Gastrocnemius medialis (tissue), 4 donors: ENCODE results near the gene PSTPIP1. TPM values are rescaled to one million over a fixed set of nuclear protein-coding genes. Genes with fewer than 3 reads are reported as not detected.

Experiments used
- ATAC-seq, 2 donors: fragments of 150-250 bp; one replicate each; pipeline ENCODE4 v1.9.1; 2016
- DNase-seq, 2 donors: peaks; one replicate each; pipeline ENCODE4 v3.0.0-alpha.2; 2019
- H3K27ac ChIP-seq, 4 donors: fragments of 200-600 bp; sonication (generic); 1 replicate in 1 of 4; 2 replicates in 3 of 4; pipeline ENCODE4 v1.5.1; 2016 to 2018; ENCODE audit warnings: mild to moderate bottlenecking in 2 of 4, moderate library complexity in 1 of 4
- H3K27me3 ChIP-seq, 3 donors: fragments of 200-600 bp; sonication (generic) in 2 of 3; 1 replicate in 1 of 3; 2 replicates in 2 of 3; pipeline versions ENCODE4 v1.5.1 to v1.6.0; 2016 to 2019; ENCODE audit warnings: mild to moderate bottlenecking in 1 of 3, moderate library complexity in 1 of 3
- H3K36me3 ChIP-seq, 2 donors: fragments of 200-600 bp; sonication (generic) in 1 of 2; one replicate each; pipeline ENCODE4 v1.5.1; 2017 to 2018
- H3K4me1 ChIP-seq, 2 donors: fragments of 200-600 bp; sonication (generic) in 1 of 2; one replicate each; pipeline ENCODE4 v1.5.1; 2016 to 2017; ENCODE audit warnings: mild to moderate bottlenecking in 2 of 2
- H3K4me3 ChIP-seq, 4 donors: fragments of 200-600 bp; sonication (generic) in 3 of 4; 1 replicate in 1 of 4; 2 replicates in 3 of 4; pipeline ENCODE4 v1.5.1; 2016 to 2019; ENCODE audit warnings: mild to moderate bottlenecking in 2 of 4
- H3K9me3 ChIP-seq, 3 donors: fragments of 200-600 bp; sonication (generic) in 2 of 3; 1 replicate in 1 of 3; 2 replicates in 2 of 3; pipeline ENCODE4 v1.5.1; 2016 to 2019
- CTCF ChIP-seq, 5 experiments: fragments of 450-650 bp in 3 of 5; fragments of 200-600 bp in 2 of 5; sonication (generic) in 2 of 5; IDR thresholded peaks in 4 of 5; conservative IDR thresholded peaks in 1 of 5; 1 replicate in 4 of 5; 2 replicates in 1 of 5; pipeline ENCODE4 v1.5.1; 2016 to 2019; ENCODE audit warnings: antibody characterized with exemption in 5 of 5, mild to moderate bottlenecking in 3 of 5, moderate library complexity in 3 of 5
- POLR2A ChIP-seq, 2 donors: fragments of 450-650 bp; IDR thresholded peaks; one replicate each; pipeline ENCODE4 v1.6.1; 2017; ENCODE audit warnings: antibody characterized with exemption in 2 of 2, mild to moderate bottlenecking in 2 of 2, moderate library complexity in 2 of 2
- in situ Hi-C, 4 donors: fragments of 200-750 bp; cut with MboI; loops; one replicate each; pipeline versions ENCODE4 v1.15.0 to v1.8.0; 2017; ENCODE audit warnings: low sequenced_read_pairs in 4 of 4
- intact Hi-C: fragments of 100-400 bp; cut with DNase I; formaldehyde crosslinking; loops from one replicate; pipeline ENCODE4 v1.15.1; 2023; ENCODE audit warnings: low total_unique reads
- total RNA-seq, 4 donors: library from RNA; depleted of rRNA; stranded (reverse); fragments of >200 nt; gene quantifications; one replicate each; pipeline versions ENCODE4 v1.1.0 to v1.2.3, GENCODE V29; 2016

Gene PSTPIP1
- total RNA-seq, 4 donors from 2014 or later = 0.76 to 5.2 (median 3.1) TPM; not detected in 1

- H3K4me1 ChIP-seq = no peaks in the 10 kb centered on the region
- H3K9me3 ChIP-seq = no peaks in the 10 kb centered on the region
- intact Hi-C loops = no loop called here
- in situ Hi-C loops = no loop called here
- H3K4me3 ChIP-seq = no peak overlapping the region
- no peak overlapping the region for H3K27ac ChIP-seq
- DNase-seq = no peak
- ATAC-seq = no peak
- TF ChIP-seq CTCF (IDR thresholded peaks at IDR 0.05 in 4 of 5, conservative IDR thresholded peaks at IDR 0.05 in 1 of 5) = no peak
- no peak for TF ChIP-seq POLR2A (IDR thresholded peaks at IDR 0.05)
- no peaks in the 10 kb centered on the region for H3K27me3 ChIP-seq
- no peaks in the 10 kb centered on the region for H3K36me3 ChIP-seq
These were observed 14.9 kb upstream of the PSTPIP1 start for GRCh38 chr15:76979996-76980520.

GRCh38 chr15:76982356-76982755, 12.6 kb upstream of the PSTPIP1 start:
- intact Hi-C loops (no loop called here), in situ Hi-C loops (no loop called here)
- TF ChIP-seq CTCF (IDR thresholded peaks at IDR 0.05 in 4 of 5, conservative IDR thresholded peaks at IDR 0.05 in 1 of 5) = no peak
- TF ChIP-seq POLR2A (IDR thresholded peaks at IDR 0.05) = no peak

GRCh38 chr15:76982756-76983155, 12.2 kb upstream of the PSTPIP1 start:
- in situ Hi-C loops = no loop called here

More at GRCh38 chr15:76982356-76982755, 12.6 kb upstream of the PSTPIP1 start:
- no peak for ATAC-seq
- no peaks in the 10 kb centered on the region for H3K36me3 ChIP-seq
- H3K9me3 ChIP-seq = no peaks in the 10 kb centered on the region
- H3K27ac ChIP-seq = no peak overlapping the region
- H3K4me1 ChIP-seq = no peaks in the 10 kb centered on the region
- H3K27me3 ChIP-seq = no peaks in the 10 kb centered on the region
- no peak overlapping the region for H3K4me3 ChIP-seq
- no peak for DNase-seq

GRCh38 chr15:76983590-76984375, 11.1 kb upstream of the PSTPIP1 start:
- H3K27me3 ChIP-seq = no peaks in the 10 kb centered on the region
- no peaks in the 10 kb centered on the region for H3K4me1 ChIP-seq
- intact Hi-C loops = no loop called here
- in situ Hi-C loops = no loop called here
- H3K36me3 ChIP-seq = no peaks in the 10 kb centered on the region
- no peaks in the 10 kb centered on the region for H3K9me3 ChIP-seq
- no peak overlapping the region for H3K27ac ChIP-seq
- TF ChIP-seq POLR2A (IDR thresholded peaks at IDR 0.05) (no peak), CTCF (IDR thresholded peaks at IDR 0.05 in 4 of 5, conservative IDR thresholded peaks at IDR 0.05 in 1 of 5) (no peak)
- DNase-seq (no peak), ATAC-seq (no peak)
- H3K4me3 ChIP-seq = no peak overlapping the region

More at GRCh38 chr15:76982756-76983155, 12.2 kb upstream of the PSTPIP1 start:
- DNase-seq = no peak
- Histone ChIP-seq H3K4me3 (no peak overlapping the region), H3K27ac (no peak overlapping the region), H3K27me3 (no peaks in the 10 kb centered on the region), H3K36me3 (no peaks in the 10 kb centered on the region), H3K4me1 (no peaks in the 10 kb centered on the region), H3K9me3 (no peaks in the 10 kb centered on the region)
- TF ChIP-seq CTCF (IDR thresholded peaks at IDR 0.05 in 4 of 5, conservative IDR thresholded peaks at IDR 0.05 in 1 of 5) (no peak), POLR2A (IDR thresholded peaks at IDR 0.05) (no peak)
- no peak for ATAC-seq
- intact Hi-C loops = no loop called here
